Astrocyte of the spinal cord (primary cell): ENCODE results near the gene HCN2.

Source experiments
- DNase-seq: peaks from one replicate; pipeline ENCODE4 v3.0.0; 2011; ENCODE audit warnings: low read depth, low spot score
- H3K4me3 ChIP-seq: 2 replicates; pipeline ENCODE4 v1.5.1; 2011; ENCODE audit warnings: low read depth, mild to moderate bottlenecking, low read length, moderate library complexity
- in situ Hi-C: cut with HindIII; loops from 2 replicates; pipeline ENCODE4 v1.10.0; 2017; ENCODE audit warnings: low sequenced_read_pairs
- TF ChIP-seq, protein P1 (sequence below): IDR thresholded peaks from 2 replicates; pipeline ENCODE4 v1.5.1; 2012; ENCODE audit warnings: low read depth, mild to moderate bottlenecking, low read length, inconsistent platforms

HCN2 gene

DNA sequence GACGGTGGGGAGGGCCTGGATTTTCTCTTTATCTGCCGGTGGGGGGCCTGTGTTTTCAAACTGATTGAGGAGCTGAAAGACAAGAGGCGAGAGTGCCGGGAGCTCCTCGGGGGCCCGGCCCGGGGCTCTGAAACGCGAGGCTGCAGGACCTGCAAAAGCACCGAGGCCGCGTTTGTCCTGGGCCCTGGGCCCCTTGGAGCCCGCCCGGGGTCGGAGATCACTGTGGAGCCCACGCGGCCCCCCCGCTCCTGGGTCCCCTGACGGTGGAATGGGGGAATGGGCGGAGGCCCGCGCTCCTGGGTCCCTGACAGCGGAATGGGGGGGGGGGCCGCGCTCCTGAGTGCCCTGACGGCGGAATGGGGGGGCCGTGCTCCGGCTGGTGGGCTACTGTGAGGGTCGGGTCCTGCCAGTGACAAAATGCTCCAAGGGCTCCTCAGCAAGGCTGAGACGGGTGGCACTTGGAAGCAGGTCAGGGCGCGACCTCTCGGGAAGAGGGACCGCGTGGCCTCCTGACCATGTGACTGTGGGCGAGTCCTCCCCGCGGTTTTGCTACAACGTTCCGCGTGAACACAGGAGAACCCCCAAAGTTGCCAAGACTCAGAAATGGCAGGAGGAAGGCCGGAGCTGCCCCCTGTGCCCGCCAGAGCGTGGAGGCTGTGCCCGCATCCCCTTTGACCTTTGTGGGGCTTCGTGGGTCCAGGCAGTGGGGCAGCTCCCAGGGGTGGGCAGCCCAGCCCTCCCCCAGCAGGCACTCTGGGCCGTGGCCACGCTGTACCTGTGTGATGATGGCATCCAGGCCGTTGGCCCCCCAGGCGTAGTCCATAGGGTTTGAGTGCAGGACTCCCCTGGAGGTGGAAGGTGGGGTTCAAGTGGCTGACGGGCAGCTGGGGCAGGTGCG lies 59.5 kb downstream of the HCN2 start:
- no peak overlapping the region for H3K4me3 ChIP-seq
- in situ Hi-C loops = no loop called here
- TF ChIP-seq, protein P1, sequence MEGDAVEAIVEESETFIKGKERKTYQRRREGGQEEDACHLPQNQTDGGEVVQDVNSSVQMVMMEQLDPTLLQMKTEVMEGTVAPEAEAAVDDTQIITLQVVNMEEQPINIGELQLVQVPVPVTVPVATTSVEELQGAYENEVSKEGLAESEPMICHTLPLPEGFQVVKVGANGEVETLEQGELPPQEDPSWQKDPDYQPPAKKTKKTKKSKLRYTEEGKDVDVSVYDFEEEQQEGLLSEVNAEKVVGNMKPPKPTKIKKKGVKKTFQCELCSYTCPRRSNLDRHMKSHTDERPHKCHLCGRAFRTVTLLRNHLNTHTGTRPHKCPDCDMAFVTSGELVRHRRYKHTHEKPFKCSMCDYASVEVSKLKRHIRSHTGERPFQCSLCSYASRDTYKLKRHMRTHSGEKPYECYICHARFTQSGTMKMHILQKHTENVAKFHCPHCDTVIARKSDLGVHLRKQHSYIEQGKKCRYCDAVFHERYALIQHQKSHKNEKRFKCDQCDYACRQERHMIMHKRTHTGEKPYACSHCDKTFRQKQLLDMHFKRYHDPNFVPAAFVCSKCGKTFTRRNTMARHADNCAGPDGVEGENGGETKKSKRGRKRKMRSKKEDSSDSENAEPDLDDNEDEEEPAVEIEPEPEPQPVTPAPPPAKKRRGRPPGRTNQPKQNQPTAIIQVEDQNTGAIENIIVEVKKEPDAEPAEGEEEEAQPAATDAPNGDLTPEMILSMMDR = no peak
- DNase-seq = no peak

DNA sequence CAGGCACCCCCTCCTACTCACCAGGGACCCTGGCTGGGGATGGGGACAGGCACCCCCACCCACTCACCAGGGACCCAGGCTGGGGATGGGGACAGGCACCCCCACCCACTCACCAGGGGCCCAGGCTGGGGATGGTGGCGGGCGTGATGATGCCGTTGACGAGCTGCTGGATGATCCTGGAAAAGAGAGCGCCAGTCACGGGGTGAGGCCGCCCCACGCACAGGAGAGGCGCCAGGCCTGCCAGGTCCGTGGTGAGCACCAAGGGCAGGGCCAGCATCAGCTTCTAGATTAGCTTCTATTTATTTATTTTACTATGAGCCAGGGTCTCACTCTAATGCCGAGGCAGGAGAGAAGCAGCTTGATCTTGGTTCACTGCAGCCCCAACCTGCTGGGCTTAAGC lies 60.4 kb downstream of the HCN2 start:
- TF ChIP-seq, protein P1 = no peak
- in situ Hi-C loops = no loop called here
- DNase-seq = no peak
- H3K4me3 ChIP-seq = no peak overlapping the region

DNA sequence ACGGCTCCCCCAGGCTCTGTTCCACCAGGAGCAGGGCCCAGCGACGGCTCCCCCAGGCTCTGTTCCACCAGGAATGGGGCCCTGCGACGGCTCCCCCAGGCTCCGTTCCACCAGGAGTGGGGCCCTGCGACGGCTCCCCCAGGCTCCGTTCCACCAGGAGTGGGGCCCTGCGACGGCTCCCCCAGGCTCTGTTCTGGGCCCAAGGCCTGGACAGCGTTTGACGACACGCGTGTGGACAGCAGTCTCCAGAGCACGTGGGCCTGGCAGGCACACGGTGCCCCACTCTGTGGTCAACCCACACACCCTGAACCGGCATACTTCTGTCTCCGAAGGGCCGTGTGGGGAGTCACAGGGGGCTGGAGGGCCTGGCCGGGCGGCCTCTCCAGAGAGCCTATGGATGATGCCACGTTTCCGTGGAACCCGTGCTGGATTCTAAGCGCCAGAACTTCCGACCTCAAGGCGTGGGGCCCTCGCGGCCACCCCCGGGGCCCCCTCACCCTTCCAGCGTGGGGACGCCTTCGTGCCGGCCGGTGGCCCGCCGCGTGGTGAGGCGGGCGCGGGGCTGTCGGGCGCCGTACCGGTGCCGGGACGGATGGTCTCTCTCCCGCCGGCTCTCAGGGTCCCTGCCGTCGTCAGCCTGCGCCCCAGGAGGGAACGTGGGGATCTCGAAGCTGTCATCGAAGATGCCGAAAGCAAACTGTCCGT lies 61.6 kb downstream of the HCN2 start:
- TF ChIP-seq, protein P1 = no peak
- no peak for DNase-seq
- in situ Hi-C loops = no loop called here
- no peak overlapping the region for H3K4me3 ChIP-seq

DNA sequence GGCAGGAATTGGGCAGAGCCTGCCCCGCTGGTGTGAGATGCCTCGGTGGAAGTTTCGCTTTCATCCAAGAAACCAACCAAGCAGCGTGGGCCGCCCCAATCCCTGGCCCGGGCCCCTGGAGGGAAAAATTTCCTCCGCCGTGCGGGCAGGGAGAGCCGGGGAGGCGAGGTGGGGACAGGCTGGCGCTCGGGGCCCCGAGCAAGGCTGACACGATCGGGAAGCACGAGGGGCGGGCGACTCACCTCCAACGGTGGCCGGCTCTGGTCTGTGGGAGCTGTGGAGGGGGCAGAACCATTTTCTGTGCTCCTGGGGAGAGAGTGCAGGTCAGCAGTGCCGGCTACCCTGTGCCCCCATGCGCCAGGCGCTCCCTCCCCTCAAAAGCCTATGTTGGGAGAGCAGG lies 62.3 kb downstream of the HCN2 start:
- TF ChIP-seq, protein P1 = no peak

DNA sequence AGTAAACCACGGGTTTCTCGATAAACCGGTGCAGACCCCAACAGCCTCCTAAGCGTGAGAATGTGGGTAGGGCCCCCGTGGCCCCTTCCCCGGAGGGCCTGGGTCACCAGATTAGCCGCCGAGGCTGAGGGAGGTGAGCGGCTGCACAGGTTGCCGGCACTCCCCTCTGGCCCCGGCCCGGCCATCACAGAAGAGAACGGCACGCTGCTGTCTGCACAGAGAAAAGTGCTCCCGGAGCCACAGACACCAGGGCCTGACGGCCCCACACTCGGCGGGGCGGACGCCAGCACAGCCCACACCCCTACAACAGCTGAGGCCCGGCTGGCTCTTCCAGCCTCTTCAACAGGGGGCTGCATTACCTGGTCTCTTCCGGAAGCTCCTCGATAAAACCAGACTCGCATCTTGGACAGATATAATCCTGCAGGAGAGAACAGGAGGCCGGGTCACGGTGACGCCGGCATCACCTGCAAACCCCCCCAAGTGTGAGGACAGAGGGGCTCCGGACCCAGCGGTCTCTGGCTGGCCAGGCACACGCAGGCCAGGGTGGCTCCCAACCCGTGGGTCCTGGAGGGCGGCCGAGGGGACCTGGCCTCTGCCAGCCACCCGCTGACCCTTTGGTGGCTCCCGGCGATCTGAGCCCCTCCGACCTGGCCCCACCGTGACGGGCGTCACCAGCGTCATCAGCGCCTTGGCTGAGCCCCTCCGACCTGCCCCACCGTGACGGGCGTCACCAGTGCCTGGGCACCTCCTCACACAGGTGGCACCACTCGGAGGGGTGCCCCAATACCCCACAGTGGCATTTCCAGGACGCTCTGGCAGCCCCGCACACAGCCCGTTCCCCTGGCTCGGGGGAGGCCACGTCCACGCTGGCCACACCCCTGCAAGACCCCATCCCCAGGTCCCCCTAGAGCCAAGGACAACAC lies 63.0 kb downstream of the HCN2 start:
- no peak for DNase-seq
- in situ Hi-C loops = no loop called here
- H3K4me3 ChIP-seq = no peak overlapping the region
- TF ChIP-seq, protein P1 = no peak

More for the DNA sequence above, 62.3 kb downstream of the HCN2 start:
- no peak for DNase-seq
- in situ Hi-C loops = no loop called here
- no peak overlapping the region for H3K4me3 ChIP-seq

DNA sequence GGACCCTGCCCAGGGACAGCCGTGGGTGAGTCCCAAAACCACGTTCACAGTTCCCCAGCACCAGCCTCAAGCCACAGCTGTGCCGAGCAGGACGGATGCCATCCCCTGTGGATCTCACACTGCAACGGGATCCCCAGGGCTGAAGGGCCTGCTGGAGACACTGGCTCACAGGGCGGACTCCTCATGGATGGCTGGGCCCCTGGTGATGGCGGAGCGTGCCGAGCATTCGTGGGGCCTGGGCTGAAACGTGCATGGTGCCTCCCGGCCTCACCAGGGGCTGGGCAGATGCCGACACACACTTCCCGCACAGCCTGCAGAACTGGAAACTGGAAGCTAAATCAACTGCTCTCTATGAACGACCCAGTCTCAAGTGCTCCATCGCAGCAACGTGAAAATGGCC lies 63.7 kb downstream of the HCN2 start:
- TF ChIP-seq, protein P1 = no peak
- no peak for DNase-seq
- H3K4me3 ChIP-seq = no peak overlapping the region
- in situ Hi-C loops = no loop called here
